ENCODE data around the gene C14orf119. TPM values are rescaled to one million over a fixed set of nuclear protein-coding genes. Genes with fewer than 3 reads are reported as not detected.

The C14orf119 gene
- total RNA-seq, 2 donors from 2014 or later, result 18.0 to 18.4 TPM

DNA sequence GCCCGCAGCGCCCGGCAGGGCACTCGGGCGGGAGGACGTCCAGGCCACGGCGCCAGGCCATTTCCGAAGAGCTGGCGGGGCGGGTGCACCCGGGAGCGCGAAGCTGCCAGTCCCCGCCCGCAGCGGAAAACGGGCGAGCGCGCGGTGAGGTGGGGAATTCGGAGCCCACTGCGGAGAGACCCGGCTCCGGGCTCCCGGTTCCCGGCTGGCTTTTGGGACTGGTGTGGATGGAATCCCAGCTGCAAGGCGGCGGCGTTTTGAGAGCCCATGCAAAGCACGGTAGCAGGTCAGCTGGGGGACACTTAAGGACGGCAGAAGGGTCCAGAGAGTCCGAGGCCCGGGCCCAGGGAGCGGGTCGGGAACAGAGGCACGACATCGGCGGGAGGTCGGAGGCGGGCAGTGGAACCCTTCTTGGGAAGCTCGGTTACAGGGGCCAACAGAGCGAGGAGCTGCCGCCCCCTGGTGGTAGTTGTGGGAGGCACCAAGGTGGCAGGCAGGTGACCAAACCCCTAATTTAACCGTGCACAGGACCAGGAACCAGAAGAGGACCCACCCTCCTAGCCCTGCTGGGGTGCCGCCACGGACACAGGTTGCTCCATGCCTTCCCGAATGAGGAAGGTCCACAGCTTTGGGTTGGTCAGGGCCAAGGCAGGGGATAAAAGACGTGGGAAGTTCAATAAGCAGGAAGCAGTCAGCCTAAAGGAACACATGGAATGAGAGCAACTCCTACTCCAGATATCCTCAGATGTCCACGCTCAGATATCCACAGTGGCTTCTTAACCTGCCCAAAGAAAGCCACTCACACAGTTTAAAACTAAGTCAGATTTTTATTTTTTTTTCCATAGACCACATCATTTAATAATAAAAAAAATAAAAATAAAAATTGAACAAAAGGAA is 37.3 kb upstream of the C14orf119 start:
- H3K4me3 ChIP-seq, result peak overlapping the region; percentile 87
- H3K4me1 ChIP-seq (ENCODE audit: control insufficient read depth in 1 of 2, low read depth in 2 of 2), result peaks cover 13 to 19% of the 10 kb centered on the region in 2 donors
- TF ChIP-seq, protein P1, sequence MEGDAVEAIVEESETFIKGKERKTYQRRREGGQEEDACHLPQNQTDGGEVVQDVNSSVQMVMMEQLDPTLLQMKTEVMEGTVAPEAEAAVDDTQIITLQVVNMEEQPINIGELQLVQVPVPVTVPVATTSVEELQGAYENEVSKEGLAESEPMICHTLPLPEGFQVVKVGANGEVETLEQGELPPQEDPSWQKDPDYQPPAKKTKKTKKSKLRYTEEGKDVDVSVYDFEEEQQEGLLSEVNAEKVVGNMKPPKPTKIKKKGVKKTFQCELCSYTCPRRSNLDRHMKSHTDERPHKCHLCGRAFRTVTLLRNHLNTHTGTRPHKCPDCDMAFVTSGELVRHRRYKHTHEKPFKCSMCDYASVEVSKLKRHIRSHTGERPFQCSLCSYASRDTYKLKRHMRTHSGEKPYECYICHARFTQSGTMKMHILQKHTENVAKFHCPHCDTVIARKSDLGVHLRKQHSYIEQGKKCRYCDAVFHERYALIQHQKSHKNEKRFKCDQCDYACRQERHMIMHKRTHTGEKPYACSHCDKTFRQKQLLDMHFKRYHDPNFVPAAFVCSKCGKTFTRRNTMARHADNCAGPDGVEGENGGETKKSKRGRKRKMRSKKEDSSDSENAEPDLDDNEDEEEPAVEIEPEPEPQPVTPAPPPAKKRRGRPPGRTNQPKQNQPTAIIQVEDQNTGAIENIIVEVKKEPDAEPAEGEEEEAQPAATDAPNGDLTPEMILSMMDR (IDR thresholded peaks at IDR 0.05), result peak; percentile 92
- no peaks in the 10 kb centered on the region for H3K9me3 ChIP-seq
- no peaks in the 10 kb centered on the region for H3K27me3 ChIP-seq (replicated peaks; ENCODE audit: insufficient read depth)
- H3K36me3 ChIP-seq, result peaks cover 29% of the 10 kb centered on the region
- H3K27ac ChIP-seq, result peak overlapping the region; percentile 38 to 52
- ATAC-seq (ENCODE audit: insufficient number of reproducible peaks, low FRiP score, low read depth) (peak; percentile 61), DNase-seq (ENCODE audit: low spot score) (peak; percentile 44)

DNA sequence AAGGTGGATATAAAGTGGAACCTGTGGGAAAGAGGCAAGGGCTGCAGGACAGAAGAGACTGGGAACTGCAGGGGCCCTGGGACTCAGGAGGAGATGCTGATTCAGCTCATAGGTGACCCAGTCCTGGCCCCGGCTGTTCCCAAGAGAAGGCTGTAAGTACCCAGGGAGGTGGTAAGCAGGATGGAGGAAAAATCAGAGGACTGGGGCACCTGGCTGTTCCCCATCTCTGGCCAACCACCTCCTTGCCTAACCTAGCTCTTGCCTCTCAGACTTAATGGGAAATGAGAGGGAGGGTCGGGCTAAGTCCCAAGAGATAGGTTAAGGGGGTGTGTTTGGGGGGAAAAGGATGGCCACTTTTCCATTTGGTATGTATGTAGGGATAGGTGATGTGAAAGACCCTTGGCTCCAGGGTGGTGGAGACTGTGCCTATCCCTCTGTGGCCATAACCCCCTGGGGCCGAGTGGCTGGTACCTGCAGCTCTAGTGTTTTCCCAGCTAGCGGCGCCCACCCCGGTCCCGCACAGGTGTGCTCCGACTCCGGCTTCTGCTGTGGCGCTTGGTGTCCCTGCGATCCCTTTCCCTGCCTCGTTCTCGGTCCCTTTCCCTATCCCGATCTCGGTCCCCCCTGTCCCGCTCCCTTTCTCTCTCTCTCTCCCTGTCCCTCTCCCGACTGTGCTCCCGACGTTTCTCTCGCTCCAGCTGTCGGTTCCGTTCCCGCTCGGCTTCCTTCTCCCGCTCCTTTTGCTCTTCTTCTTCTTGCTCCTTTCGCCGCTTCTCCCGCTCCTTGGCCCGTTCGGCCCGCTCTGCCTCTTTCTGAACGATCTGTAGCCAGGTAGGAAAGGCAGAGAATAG is 36.4 kb upstream of the C14orf119 start:
- DNase-seq (ENCODE audit: low spot score) (no peak), ATAC-seq (ENCODE audit: insufficient number of reproducible peaks, low FRiP score, low read depth) (no peak)
- H3K4me1 ChIP-seq (ENCODE audit: control insufficient read depth in 1 of 2, low read depth in 2 of 2), result peaks cover 13 to 19% of the 10 kb centered on the region in 2 donors
- H3K9me3 ChIP-seq, result no peaks in the 10 kb centered on the region
- no peak overlapping the region for H3K4me3 ChIP-seq
- H3K27ac ChIP-seq, result no peak overlapping the region
- TF ChIP-seq, protein P1 (IDR thresholded peaks at IDR 0.05), result no peak
- H3K27me3 ChIP-seq (replicated peaks; ENCODE audit: insufficient read depth), result no peaks in the 10 kb centered on the region
- peaks cover 36% of the 10 kb centered on the region for H3K36me3 ChIP-seq

DNA sequence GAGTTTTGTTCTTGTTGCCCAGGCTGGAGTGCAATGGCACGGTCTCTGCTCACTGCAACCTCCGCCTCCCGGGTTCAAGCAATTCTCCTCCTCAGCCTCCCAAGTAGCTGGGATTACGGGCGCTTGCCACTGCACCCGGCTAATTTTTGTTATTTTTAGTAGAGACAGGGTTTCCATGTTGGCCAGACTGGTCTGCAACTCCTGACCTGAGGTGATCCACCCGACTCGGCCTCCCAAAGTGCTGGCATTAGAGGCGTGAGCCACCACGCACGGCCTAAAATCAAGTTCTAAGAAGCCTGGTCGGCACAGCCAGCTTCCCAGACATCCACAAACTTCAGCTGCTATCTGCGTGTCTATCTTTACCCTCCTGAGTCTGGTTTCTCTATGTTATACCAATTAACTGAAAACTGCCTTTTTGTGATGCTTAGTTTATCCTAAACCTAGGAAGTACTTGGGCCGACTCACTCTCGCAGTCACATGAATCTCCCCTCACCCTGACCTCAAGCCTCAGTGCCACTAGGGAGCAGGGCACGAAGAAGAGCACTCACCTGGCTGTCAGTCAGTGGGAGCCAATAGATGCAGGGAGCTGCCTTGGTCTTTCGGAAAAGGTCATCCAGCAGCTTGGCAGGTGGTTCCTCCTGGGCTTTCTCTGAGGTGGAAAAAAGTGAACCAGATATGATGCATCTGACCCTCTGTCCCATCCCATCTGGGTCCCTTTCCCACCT is 34.6 kb upstream of the C14orf119 start:
- peaks cover 13 to 19% of the 10 kb centered on the region in 2 donors for H3K4me1 ChIP-seq (ENCODE audit: control insufficient read depth in 1 of 2, low read depth in 2 of 2)
- no peaks in the 10 kb centered on the region for H3K27me3 ChIP-seq (replicated peaks; ENCODE audit: insufficient read depth)
- no peak overlapping the region for H3K27ac ChIP-seq
- ATAC-seq (ENCODE audit: insufficient number of reproducible peaks, low FRiP score, low read depth), result no peak
- peaks cover 54% of the 10 kb centered on the region for H3K36me3 ChIP-seq
- no peak for DNase-seq (ENCODE audit: low spot score)
- TF ChIP-seq, protein P1 (IDR thresholded peaks at IDR 0.05), result no peak
- H3K4me3 ChIP-seq, result no peak overlapping the region
- no peaks in the 10 kb centered on the region for H3K9me3 ChIP-seq

DNA sequence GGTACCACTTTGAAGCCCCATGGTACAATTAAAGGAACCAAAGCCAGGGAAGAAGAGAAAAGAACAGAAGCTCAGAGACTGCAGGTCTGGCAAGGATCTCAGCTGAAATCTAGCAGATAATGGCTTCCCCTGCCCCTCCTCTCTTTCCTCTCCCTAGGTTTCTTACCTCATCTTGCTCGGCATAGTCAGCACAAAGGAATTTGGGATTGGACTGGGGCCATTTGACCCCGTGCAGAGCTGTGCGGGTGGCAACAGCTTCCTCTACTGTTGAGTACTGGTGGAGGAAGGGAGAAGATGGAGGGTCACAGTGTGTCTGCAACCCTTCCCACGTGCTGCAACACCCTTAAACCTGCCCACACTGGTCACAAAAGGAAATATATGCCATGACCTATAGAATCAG is 33.3 kb upstream of the C14orf119 start:
- H3K27ac ChIP-seq, result peak overlapping the region in 1 of 2 donors; percentile 53
- no peaks in the 10 kb centered on the region for H3K27me3 ChIP-seq (replicated peaks; ENCODE audit: insufficient read depth)
- ATAC-seq (ENCODE audit: insufficient number of reproducible peaks, low FRiP score, low read depth) (peak; percentile 56), DNase-seq (ENCODE audit: low spot score) (no peak)
- TF ChIP-seq, protein P1 (IDR thresholded peaks at IDR 0.05), result no peak
- no peaks in the 10 kb centered on the region for H3K9me3 ChIP-seq
- peaks cover 62% of the 10 kb centered on the region for H3K36me3 ChIP-seq
- H3K4me3 ChIP-seq, result no peak overlapping the region
- H3K4me1 ChIP-seq (ENCODE audit: control insufficient read depth in 1 of 2, low read depth in 2 of 2), result peaks cover 7 to 11% of the 10 kb centered on the region in 2 donors
